Ovary (tissue), 9 donors: ENCODE data around the gene PANK1. TPM values are rescaled to one million over a fixed set of nuclear protein-coding genes. Genes with fewer than 3 reads are reported as not detected.

ENCODE experiments used
- DNase-seq, 5 donors: peaks; one replicate each; pipeline ENCODE4 v3.0.0-alpha.2; 2019 to 2020
- H3K27ac ChIP-seq, 2 donors: fragments of 200-600 bp; one replicate each; pipeline versions ENCODE4 v1.5.1 to v1.8.0; 2019 to 2022
- H3K27me3 ChIP-seq: fragments of 200-600 bp; one replicate; pipeline ENCODE4 v1.8.0; 2022
- H3K36me3 ChIP-seq: fragments of 200-600 bp; sonication (generic); one replicate; pipeline ENCODE4 v1.5.1; 2019
- H3K4me1 ChIP-seq: one replicate; pipeline ENCODE4 v1.8.1; 2013; ENCODE audit warnings: mild to moderate bottlenecking, moderate library complexity; ENCODE audit not compliant: insufficient read depth
- H3K4me3 ChIP-seq: fragments of 200-600 bp; sonication (generic); one replicate; pipeline ENCODE4 v1.5.1; 2017
- H3K9me3 ChIP-seq, 2 donors: fragments of 200-600 bp in 1 of 2; sonication (generic) in 1 of 2; one replicate each; pipeline versions ENCODE4 v1.5.1 to v1.8.1; 2013 to 2019; ENCODE audit warnings: mild to moderate bottlenecking in 1 of 2, moderate library complexity in 1 of 2
- EP300 ChIP-seq: sonication (generic); formaldehyde crosslinking; IDR thresholded peaks from one replicate; pipeline ENCODE4 v1.6.1; 2017; ENCODE audit warnings: antibody characterized with exemption
- POLR2A ChIP-seq: fragments of 450-650 bp; IDR thresholded peaks from one replicate; pipeline ENCODE4 v1.6.1; 2017; ENCODE audit warnings: antibody characterized with exemption, mild to moderate bottlenecking, moderate library complexity
- WGBS, 3 donors: extraction: QIAGEN DNeasy Blood & Tissue Kit in 1 of 3; methylation state at CpG; one replicate each; pipeline versions ENCODE4 v1.1.5 to v1.1.7; 2013 to 2017; 5-methylcytosine and 5-hydroxymethylcytosine counted together
- intact Hi-C, 4 donors: fragments of 100-400 bp; cut with DNase I; formaldehyde crosslinking; loops; one replicate each; pipeline versions ENCODE4 v1.11.0 to v1.15.1; 2022 to 2023
- polyA plus RNA-seq, 2 donors: library from polyadenylated mRNA; stranded (reverse); fragments of 200-250 nt in 1 of 2; fragments of 350-450 nt in 1 of 2; fragmentation: Illumina TruSeq in 1 of 2; extraction: RNeasy Lipid Tissue Mini Kit (QIAGEN cat#74804) in 1 of 2; gene quantifications; one replicate each; pipeline ENCODE4 v1.2.3, GENCODE V29; 2013 to 2014
- total RNA-seq, 7 donors: library from RNA; depleted of rRNA in 2 of 7; stranded (reverse); fragments of >200 nt in 2 of 7; fragmentation: NEBNext Ultra II Directional in 3 of 7; extraction: Animal tissue kit (Norgen Biotek cat#: 25700) in 3 of 7; gene quantifications; one replicate each; pipeline versions ENCODE4 v1.1.0 to v1.2.4, GENCODE V29; 2016 to 2023
- TF ChIP-seq, protein P1 (sequence below), 3 donors: fragments of 450-650 bp in 2 of 3; fragments of 200-600 bp in 1 of 3; IDR thresholded peaks; one replicate each; pipeline versions ENCODE4 v1.5.1 to v1.8.0; 2016 to 2022; ENCODE audit warnings: antibody characterized with exemption in 3 of 3, mild to moderate bottlenecking in 1 of 3
- donor health status: DM: no; HTN: no; CAD: no; lungs with moderate emphysema.
- donor health status: DM: no; HTN: no; CAD: no.
- donor health status: Bipolar disorder and iron deficiency.
- donor health status: DM: yes; HTN: yes; CAD: no.
- donor health status: DM: no; HTN: no; CAD: no.
- donor health status: DM: yes; HTN: yes; CAD: no.

The PANK1 gene
- total and polyA plus RNA-seq, 9 donors, result 1.7 to 6.2 (median 4.5) TPM

DNA sequence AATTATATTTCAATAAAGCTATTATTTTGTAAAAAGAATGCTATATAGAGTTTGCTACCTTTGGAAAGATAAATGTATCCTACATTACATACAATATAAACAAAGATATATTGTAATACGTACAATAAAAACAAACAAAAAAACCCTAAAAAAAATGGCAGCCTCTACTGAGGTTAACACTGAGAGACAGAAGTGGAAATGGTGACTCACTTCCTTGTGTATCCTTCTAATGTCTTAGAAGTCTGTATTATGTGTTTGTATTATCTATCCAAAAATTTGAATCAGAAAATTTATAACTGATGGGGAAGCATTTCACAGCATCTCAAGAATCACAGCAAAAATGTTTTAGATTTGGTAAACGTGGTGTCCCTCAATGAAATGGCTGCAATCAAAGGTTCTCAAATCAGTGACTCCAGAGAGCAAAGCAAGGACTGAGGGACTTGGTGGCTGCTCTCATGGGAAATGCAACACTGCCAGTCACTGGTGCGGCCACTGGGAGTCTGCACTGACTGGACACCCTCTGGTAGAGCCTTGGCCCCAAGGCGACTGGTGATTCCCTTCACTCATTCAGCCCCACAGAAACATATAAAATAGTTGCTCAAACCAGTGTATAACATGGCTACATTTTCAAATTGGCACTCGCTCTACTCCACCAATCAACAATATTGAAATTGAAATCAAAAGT lies 53.8 kb downstream of the PANK1 start:
- intact Hi-C loops, result no loop called here
- TF ChIP-seq POLR2A, result no peak
- no peak for TF ChIP-seq EP300
- TF ChIP-seq, protein P1, sequence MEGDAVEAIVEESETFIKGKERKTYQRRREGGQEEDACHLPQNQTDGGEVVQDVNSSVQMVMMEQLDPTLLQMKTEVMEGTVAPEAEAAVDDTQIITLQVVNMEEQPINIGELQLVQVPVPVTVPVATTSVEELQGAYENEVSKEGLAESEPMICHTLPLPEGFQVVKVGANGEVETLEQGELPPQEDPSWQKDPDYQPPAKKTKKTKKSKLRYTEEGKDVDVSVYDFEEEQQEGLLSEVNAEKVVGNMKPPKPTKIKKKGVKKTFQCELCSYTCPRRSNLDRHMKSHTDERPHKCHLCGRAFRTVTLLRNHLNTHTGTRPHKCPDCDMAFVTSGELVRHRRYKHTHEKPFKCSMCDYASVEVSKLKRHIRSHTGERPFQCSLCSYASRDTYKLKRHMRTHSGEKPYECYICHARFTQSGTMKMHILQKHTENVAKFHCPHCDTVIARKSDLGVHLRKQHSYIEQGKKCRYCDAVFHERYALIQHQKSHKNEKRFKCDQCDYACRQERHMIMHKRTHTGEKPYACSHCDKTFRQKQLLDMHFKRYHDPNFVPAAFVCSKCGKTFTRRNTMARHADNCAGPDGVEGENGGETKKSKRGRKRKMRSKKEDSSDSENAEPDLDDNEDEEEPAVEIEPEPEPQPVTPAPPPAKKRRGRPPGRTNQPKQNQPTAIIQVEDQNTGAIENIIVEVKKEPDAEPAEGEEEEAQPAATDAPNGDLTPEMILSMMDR (IDR thresholded peaks at IDR 0.05), result no peak
- H3K4me1 ChIP-seq, result peaks cover 4% of the 10 kb centered on the region
- H3K27ac ChIP-seq, result no peak overlapping the region
- H3K4me3 ChIP-seq, result no peak overlapping the region
- H3K36me3 ChIP-seq, result no peaks in the 10 kb centered on the region
- no peaks in the 10 kb centered on the region for H3K9me3 ChIP-seq
- 89 to 94% (median 89%) methylated on average over 5 of the region's 5 CpGs for WGBS, 3 donors
- peak in 1 of 5 donors; percentile 10 for DNase-seq
- H3K27me3 ChIP-seq, result no peaks in the 10 kb centered on the region

DNA sequence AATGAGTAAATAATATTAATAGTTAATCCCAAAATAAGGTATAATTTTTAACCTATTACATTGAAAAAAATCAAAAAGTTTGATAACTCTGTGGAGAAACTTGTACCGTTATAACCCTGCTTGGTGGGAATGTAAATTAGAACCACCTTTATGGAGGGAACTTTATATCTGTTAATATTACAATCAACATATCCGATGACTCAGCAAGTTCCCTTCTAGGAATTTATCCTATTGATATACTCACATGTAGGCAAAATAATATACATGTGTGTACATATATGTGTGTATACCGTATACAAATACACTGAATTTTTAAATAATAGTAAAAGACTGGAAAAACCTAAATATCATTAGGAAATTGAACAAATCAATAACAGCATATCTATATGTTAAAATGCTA lies 54.7 kb downstream of the PANK1 start:
- no peak for DNase-seq
- Histone ChIP-seq H3K36me3 (no peaks in the 10 kb centered on the region), H3K9me3 (no peaks in the 10 kb centered on the region), H3K27ac (no peak overlapping the region), H3K4me1 (peaks cover 4% of the 10 kb centered on the region), H3K27me3 (no peaks in the 10 kb centered on the region), H3K4me3 (no peak overlapping the region)
- intact Hi-C loops, result no loop called here
- no peak for TF ChIP-seq POLR2A
- no peak for TF ChIP-seq EP300
- TF ChIP-seq, protein P1 (IDR thresholded peaks at IDR 0.05), result no peak
- 63 to 81% (median 80%) methylated on average over 3 of the region's 3 CpGs for WGBS, 3 donors

DNA sequence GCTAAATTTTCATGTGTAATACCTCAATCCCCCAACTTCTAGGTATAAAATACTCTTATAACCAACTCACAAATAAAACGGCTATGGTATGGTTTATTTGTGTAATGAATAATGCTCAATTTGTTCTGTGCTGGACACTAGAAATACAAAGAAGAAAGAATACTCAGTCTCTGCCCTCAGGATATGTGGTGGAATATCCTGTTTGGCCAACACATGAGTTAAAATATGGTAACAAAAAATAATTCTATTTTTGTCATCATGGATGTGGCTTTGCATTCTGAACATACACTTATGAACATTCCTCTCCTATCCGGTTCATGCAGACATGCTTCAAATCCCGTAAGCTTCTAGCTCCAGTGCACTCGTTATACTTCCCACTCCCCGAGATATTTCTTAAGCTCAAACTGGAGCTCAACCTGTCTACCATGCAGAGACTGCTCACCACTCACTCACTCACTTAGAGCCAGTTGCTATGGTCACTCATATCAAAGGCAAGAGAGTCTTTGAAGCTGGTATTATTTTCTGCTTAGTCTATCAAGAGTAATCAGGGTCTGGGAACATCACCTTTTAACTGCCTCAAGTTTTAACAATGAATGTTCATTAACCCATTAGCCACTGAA lies 55.8 kb downstream of the PANK1 start:
- no peak for DNase-seq
- H3K4me1 ChIP-seq, result peaks cover 4% of the 10 kb centered on the region
- H3K9me3 ChIP-seq, result no peaks in the 10 kb centered on the region
- intact Hi-C loops, result no loop called here
- no peaks in the 10 kb centered on the region for H3K27me3 ChIP-seq
- H3K27ac ChIP-seq, result no peak overlapping the region
- no peaks in the 10 kb centered on the region for H3K36me3 ChIP-seq
- no peak overlapping the region for H3K4me3 ChIP-seq
- no peak for TF ChIP-seq POLR2A
- TF ChIP-seq, protein P1 (IDR thresholded peaks at IDR 0.05), result no peak
- TF ChIP-seq EP300, result no peak
- 82 to 88% (median 84%) methylated on average over 5 of the region's 5 CpGs for WGBS, 3 donors

DNA sequence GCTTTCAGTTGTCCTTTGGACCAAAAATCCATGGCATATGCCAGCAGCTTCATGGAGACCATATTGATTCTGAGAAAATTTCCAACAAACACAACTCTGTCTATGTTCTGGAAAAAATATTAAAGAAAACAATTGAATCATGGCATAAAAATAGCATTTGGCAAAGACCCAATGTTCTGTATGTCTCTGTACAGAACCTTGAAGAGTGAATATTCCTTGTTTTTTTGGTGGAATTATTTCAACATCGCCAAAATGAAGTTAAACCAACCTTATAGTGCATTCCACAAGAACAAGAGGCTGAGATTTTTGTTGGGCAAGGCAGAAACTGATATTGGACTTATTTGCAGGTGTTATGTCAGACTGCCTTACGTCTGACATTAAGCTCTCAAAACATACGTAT lies 56.4 kb downstream of the PANK1 start:
- TF ChIP-seq, protein P1 (IDR thresholded peaks at IDR 0.05), result no peak
- no peak for TF ChIP-seq POLR2A
- TF ChIP-seq EP300, result no peak
- 85 to 93% (median 89%) methylated on average over 3 of the region's 3 CpGs for WGBS, 3 donors
- H3K4me1 ChIP-seq, result peaks cover 4% of the 10 kb centered on the region
- no peaks in the 10 kb centered on the region for H3K9me3 ChIP-seq
- DNase-seq, result no peak
- H3K27me3 ChIP-seq, result no peaks in the 10 kb centered on the region
- no peak overlapping the region for H3K4me3 ChIP-seq
- H3K36me3 ChIP-seq, result no peaks in the 10 kb centered on the region
- no peak overlapping the region for H3K27ac ChIP-seq
- intact Hi-C loops, result no loop called here
